ENCODE measurements around the gene DACT2. TPM values are rescaled to one million over a fixed set of nuclear protein-coding genes. Genes with fewer than 3 reads are reported as not detected.
"Not testable (repeated sequence)": the region's sequence is repeated elsewhere in the genome, so short reads cannot be mapped to it uniquely, and the experiment has no call there.

The DACT2 gene
- total and polyA plus RNA-seq, 7 donors: 0.01 to 0.17 TPM; not detected in 5

GRCh38 chr6:168314948-168315347 is 4.6 kb downstream of the DACT2 start:
- H3K4me3 ChIP-seq: no peak overlapping the region
- intact Hi-C loops (cut with DNase I): no loop called here
- ATAC-seq (no peak), DNase-seq (no peak)
- H3K4me1 ChIP-seq: no peaks in the 10 kb centered on the region
- WGBS, 3 donors: 16 to 34% (median 21%) methylated on average over 10 of the region's 10 CpGs
- no peak overlapping the region for H3K27ac ChIP-seq
- H3K27me3 ChIP-seq (ENCODE audit: insufficient read depth in 3 of 3, low read length in 2 of 3): peaks cover 0 to 24% (median 7%) of the 10 kb centered on the region in 3 donors
- TF ChIP-seq CTCF (IDR thresholded peaks at IDR 0.05): no peak
- no peaks in the 10 kb centered on the region for H3K36me3 ChIP-seq (ENCODE audit: insufficient read depth in 1 of 2, low read depth in 1 of 2)
- H3K9me3 ChIP-seq: no peaks in the 10 kb centered on the region

GRCh38 chr6:168314021-168314420 is 5.6 kb downstream of the DACT2 start:
- peaks cover 0 to 15% (median 7%) of the 10 kb centered on the region in 3 donors for H3K27me3 ChIP-seq (ENCODE audit: insufficient read depth in 3 of 3, low read length in 2 of 3)
- DNase-seq (no peak), ATAC-seq (no peak)

GRCh38 chr6:168313431-168314011 is 6.1 kb downstream of the DACT2 start:
- 75 to 84% (median 79%) methylated on average over 15 of the region's 15 CpGs for WGBS, 3 donors
- intact Hi-C loops (cut with DNase I): no loop called here
- no peak overlapping the region for H3K27ac ChIP-seq

More at GRCh38 chr6:168314021-168314420, 5.6 kb downstream of the DACT2 start:
- 86 to 90% (median 87%) methylated on average over 12 of the region's 12 CpGs for WGBS, 3 donors
- no peak overlapping the region for H3K27ac ChIP-seq
- H3K4me1 ChIP-seq: no peaks in the 10 kb centered on the region
- intact Hi-C loops (cut with DNase I): no loop called here
- H3K4me3 ChIP-seq: no peak overlapping the region
- no peak for TF ChIP-seq CTCF (IDR thresholded peaks at IDR 0.05)
- H3K36me3 ChIP-seq (ENCODE audit: insufficient read depth in 1 of 2, low read depth in 1 of 2): no peaks in the 10 kb centered on the region
- H3K9me3 ChIP-seq: no peaks in the 10 kb centered on the region

GRCh38 chr6:168312125-168312507 is 7.5 kb downstream of the DACT2 start:
- DNase-seq; H3K4me3 ChIP-seq; ATAC-seq; intact Hi-C loops (cut with DNase I); H3K36me3 ChIP-seq (ENCODE audit: insufficient read depth in 1 of 2, low read depth in 1 of 2); H3K4me1 ChIP-seq; H3K9me3 ChIP-seq; H3K27ac ChIP-seq; H3K27me3 ChIP-seq (ENCODE audit: insufficient read depth in 3 of 3, low read length in 2 of 3): not testable (repeated sequence)
- 93 to 95% (median 94%) methylated on average over 8 of the region's 8 CpGs for WGBS, 3 donors

More at GRCh38 chr6:168313431-168314011, 6.1 kb downstream of the DACT2 start:
- ATAC-seq (no peak), DNase-seq (no peak)
- TF ChIP-seq CTCF (IDR thresholded peaks at IDR 0.05): no peak
- no peaks in the 10 kb centered on the region for H3K36me3 ChIP-seq (ENCODE audit: insufficient read depth in 1 of 2, low read depth in 1 of 2)
- no peak overlapping the region for H3K4me3 ChIP-seq
- no peaks in the 10 kb centered on the region for H3K9me3 ChIP-seq
- H3K27me3 ChIP-seq (ENCODE audit: insufficient read depth in 3 of 3, low read length in 2 of 3): peaks cover 0 to 10% (median 5%) of the 10 kb centered on the region in 3 donors
- H3K4me1 ChIP-seq: no peaks in the 10 kb centered on the region

GRCh38 chr6:168311410-168312124 is 8.0 kb downstream of the DACT2 start:
- DNase-seq: no peak
- WGBS, 3 donors: 90 to 98% (median 93%) methylated on average over 11 of the region's 11 CpGs
- peaks cover 0 to 5% (median 4%) of the 10 kb centered on the region in 3 donors for H3K27me3 ChIP-seq (ENCODE audit: insufficient read depth in 3 of 3, low read length in 2 of 3)
- TF ChIP-seq CTCF (IDR thresholded peaks at IDR 0.05): no peak
- no peaks in the 10 kb centered on the region for H3K9me3 ChIP-seq
- no peak for ATAC-seq
- H3K4me3 ChIP-seq: no peak overlapping the region
- no peaks in the 10 kb centered on the region for H3K4me1 ChIP-seq
- no peak overlapping the region for H3K27ac ChIP-seq
- intact Hi-C loops (cut with DNase I): no loop called here
- no peaks in the 10 kb centered on the region for H3K36me3 ChIP-seq (ENCODE audit: insufficient read depth in 1 of 2, low read depth in 1 of 2)

Measured in psoas muscle (tissue), 8 donors.